ENCODE data around the gene NMNAT3.
A peak's percentile ranks its signal among the peaks of the same experiment; 100 is the strongest.

The NMNAT3 gene

GRCh38 chr3:139524841-139525636, 152.7 kb downstream of the NMNAT3 start:
- no peak overlapping the region for H3K4me3 ChIP-seq (ENCODE audit: low read depth, low read length)
- H3K27me3 ChIP-seq (replicated peaks) = no peaks in the 10 kb centered on the region
- peaks cover 7% of the 10 kb centered on the region for H3K36me3 ChIP-seq (replicated peaks)
- H3K27ac ChIP-seq = no peak overlapping the region
- no peak for DNase-seq
- TF ChIP-seq CTCF (IDR thresholded peaks at IDR 0.05; ENCODE audit: low read depth, low read length, missing control alignments) = no peak
- in situ Hi-C loops (cut with HindIII; ENCODE audit: low pct_ligation_motif_present, low sequenced_read_pairs) = no loop called here

GRCh38 chr3:139523718-139524117, 154.1 kb downstream of the NMNAT3 start:
- Histone ChIP-seq H3K36me3 (replicated peaks) (peaks cover 7% of the 10 kb centered on the region), H3K27me3 (replicated peaks) (no peaks in the 10 kb centered on the region), H3K4me3 (ENCODE audit: low read depth, low read length) (no peak overlapping the region), H3K27ac (no peak overlapping the region)
- in situ Hi-C loops (cut with HindIII; ENCODE audit: low pct_ligation_motif_present, low sequenced_read_pairs) = no loop called here
- no peak for DNase-seq
- no peak for TF ChIP-seq CTCF (IDR thresholded peaks at IDR 0.05; ENCODE audit: low read depth, low read length, missing control alignments)

- no peak for TF ChIP-seq CTCF (IDR thresholded peaks at IDR 0.05; ENCODE audit: low read depth, low read length, missing control alignments)
- in situ Hi-C loops (cut with HindIII; ENCODE audit: low pct_ligation_motif_present, low sequenced_read_pairs) = no loop called here
- H3K27me3 ChIP-seq (replicated peaks) = no peaks in the 10 kb centered on the region
- no peak overlapping the region for H3K27ac ChIP-seq
- no peak overlapping the region for H3K4me3 ChIP-seq (ENCODE audit: low read depth, low read length)
- peaks cover 7% of the 10 kb centered on the region for H3K36me3 ChIP-seq (replicated peaks)
- DNase-seq = no peak
Measured at GRCh38 chr3:139523166-139523565, 154.6 kb downstream of the NMNAT3 start.

- TF ChIP-seq CTCF (IDR thresholded peaks at IDR 0.05; ENCODE audit: low read depth, low read length, missing control alignments) = peak; percentile 57
- no peak for DNase-seq
- Histone ChIP-seq H3K27ac (no peak overlapping the region), H3K36me3 (replicated peaks) (peaks cover 7% of the 10 kb centered on the region), H3K4me3 (ENCODE audit: low read depth, low read length) (no peak overlapping the region), H3K27me3 (replicated peaks) (no peaks in the 10 kb centered on the region)
- in situ Hi-C loops (cut with HindIII; ENCODE audit: low pct_ligation_motif_present, low sequenced_read_pairs) = no loop called here
Measured at GRCh38 chr3:139522421-139522820, 155.4 kb downstream of the NMNAT3 start.

- H3K36me3 ChIP-seq (replicated peaks) = peaks cover 4% of the 10 kb centered on the region
- DNase-seq = no peak
- H3K27ac ChIP-seq = no peak overlapping the region
- H3K4me3 ChIP-seq (ENCODE audit: low read depth, low read length) = no peak overlapping the region
- in situ Hi-C loops (cut with HindIII; ENCODE audit: low pct_ligation_motif_present, low sequenced_read_pairs) = no loop called here
- H3K27me3 ChIP-seq (replicated peaks) = no peaks in the 10 kb centered on the region
- TF ChIP-seq CTCF (IDR thresholded peaks at IDR 0.05; ENCODE audit: low read depth, low read length, missing control alignments) = no peak
Measured at GRCh38 chr3:139521816-139522215, 156.0 kb downstream of the NMNAT3 start.

- in situ Hi-C loops (cut with HindIII; ENCODE audit: low pct_ligation_motif_present, low sequenced_read_pairs) = no loop called here
- H3K36me3 ChIP-seq (replicated peaks) = no peaks in the 10 kb centered on the region
Measured at GRCh38 chr3:139521144-139521543, 156.6 kb downstream of the NMNAT3 start.

More at GRCh38 chr3:139521144-139521543, 156.6 kb downstream of the NMNAT3 start:
- H3K27ac ChIP-seq = no peak overlapping the region
- no peaks in the 10 kb centered on the region for H3K27me3 ChIP-seq (replicated peaks)
- H3K4me3 ChIP-seq (ENCODE audit: low read depth, low read length) = no peak overlapping the region
- no peak for TF ChIP-seq CTCF (IDR thresholded peaks at IDR 0.05; ENCODE audit: low read depth, low read length, missing control alignments)
- no peak for DNase-seq
